22Rv1 (cell line): ENCODE results near the gene D2HGDH.

Source experiments
- ZFX ChIP-seq: fragments of 450-650 bp; IDR thresholded peaks from 2 replicates; pipeline ENCODE4 v1.6.1; 2017; ENCODE audit warnings: antibody characterized with exemption, borderline replicate concordance
- TF ChIP-seq, protein P1 (sequence below): fragments of 450-650 bp; IDR thresholded peaks from 2 replicates; pipeline ENCODE4 v1.5.1; 2017; ENCODE audit warnings: mild to moderate bottlenecking

DNA sequence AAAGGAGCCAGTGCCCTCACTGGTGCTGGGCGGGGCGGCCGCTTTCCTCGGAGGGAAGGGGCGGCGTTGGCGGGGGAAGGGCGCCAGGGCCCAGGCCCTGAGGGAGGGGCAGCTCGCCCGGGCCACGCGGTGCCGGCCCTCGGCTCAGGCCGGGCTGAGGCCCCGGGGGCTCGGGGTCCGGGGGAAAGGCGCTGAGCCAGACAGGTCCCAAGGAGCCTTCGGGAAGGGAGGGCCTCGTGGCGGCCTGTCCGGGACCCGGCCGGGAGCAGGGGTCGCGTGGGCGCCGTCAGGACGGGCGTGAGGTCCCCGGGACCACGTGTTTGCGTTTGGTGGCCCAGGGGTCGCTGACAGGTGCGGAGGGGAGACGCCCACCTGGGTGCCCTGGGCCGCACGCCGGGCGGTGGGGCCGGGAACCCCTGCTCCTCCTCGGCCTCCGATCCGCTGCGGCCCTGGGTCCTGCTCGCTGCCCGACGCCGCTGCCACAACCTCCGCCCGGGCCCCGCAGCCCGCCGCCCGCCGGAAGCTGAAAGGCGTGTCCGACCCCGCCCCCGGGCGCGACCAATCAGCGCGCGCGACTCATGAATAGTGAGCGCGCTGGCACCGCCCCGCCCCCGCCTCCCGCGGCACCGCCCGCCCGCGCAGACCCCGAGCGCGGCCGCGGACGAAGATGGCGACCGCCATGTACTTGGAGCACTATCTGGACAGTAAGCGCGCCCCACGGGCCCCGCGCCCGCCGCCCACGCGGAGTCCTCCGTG lies 32.9 kb upstream of the D2HGDH start, which contains the start of gene ING5:
- no peak for TF ChIP-seq ZFX
- TF ChIP-seq, protein P1, sequence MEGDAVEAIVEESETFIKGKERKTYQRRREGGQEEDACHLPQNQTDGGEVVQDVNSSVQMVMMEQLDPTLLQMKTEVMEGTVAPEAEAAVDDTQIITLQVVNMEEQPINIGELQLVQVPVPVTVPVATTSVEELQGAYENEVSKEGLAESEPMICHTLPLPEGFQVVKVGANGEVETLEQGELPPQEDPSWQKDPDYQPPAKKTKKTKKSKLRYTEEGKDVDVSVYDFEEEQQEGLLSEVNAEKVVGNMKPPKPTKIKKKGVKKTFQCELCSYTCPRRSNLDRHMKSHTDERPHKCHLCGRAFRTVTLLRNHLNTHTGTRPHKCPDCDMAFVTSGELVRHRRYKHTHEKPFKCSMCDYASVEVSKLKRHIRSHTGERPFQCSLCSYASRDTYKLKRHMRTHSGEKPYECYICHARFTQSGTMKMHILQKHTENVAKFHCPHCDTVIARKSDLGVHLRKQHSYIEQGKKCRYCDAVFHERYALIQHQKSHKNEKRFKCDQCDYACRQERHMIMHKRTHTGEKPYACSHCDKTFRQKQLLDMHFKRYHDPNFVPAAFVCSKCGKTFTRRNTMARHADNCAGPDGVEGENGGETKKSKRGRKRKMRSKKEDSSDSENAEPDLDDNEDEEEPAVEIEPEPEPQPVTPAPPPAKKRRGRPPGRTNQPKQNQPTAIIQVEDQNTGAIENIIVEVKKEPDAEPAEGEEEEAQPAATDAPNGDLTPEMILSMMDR: peak; percentile 26
